Testis (tissue), 3 donors: ENCODE results near the gene FDPS. TPM values are rescaled to one million over a fixed set of nuclear protein-coding genes. Genes with fewer than 3 reads are reported as not detected.

Source experiments
- DNase-seq: peaks from one replicate; pipeline ENCODE4 v3.0.0-alpha.2; 2019
- H3K27ac ChIP-seq, 2 donors: fragments of 200-600 bp; sonication (generic); one replicate each; pipeline ENCODE4 v1.5.1; 2019
- H3K27me3 ChIP-seq: fragments of 200-600 bp; sonication (generic); one replicate; pipeline ENCODE4 v1.5.1; 2019
- H3K36me3 ChIP-seq: fragments of 200-600 bp; sonication (generic); one replicate; pipeline ENCODE4 v1.5.1; 2017; ENCODE audit warnings: low read depth; ENCODE audit errors: missing control alignments
- H3K4me1 ChIP-seq: fragments of 200-600 bp; sonication (generic); one replicate; pipeline ENCODE4 v1.5.1; 2019
- H3K4me3 ChIP-seq, 2 donors: fragments of 200-600 bp; sonication (generic); one replicate each; pipeline ENCODE4 v1.5.1; 2017 to 2019
- H3K9me3 ChIP-seq: fragments of 200-600 bp; sonication (generic); one replicate; pipeline ENCODE4 v1.5.1; 2017
- POLR2A ChIP-seq: fragments of 450-650 bp; IDR thresholded peaks from one replicate; pipeline ENCODE4 v1.6.1; 2017; ENCODE audit warnings: antibody characterized with exemption, mild to moderate bottlenecking, moderate library complexity
- WGBS, 2 donors: methylation state at CpG; one replicate each; pipeline ENCODE4 v1.1.5; 2018; 5-methylcytosine and 5-hydroxymethylcytosine counted together
- intact Hi-C: fragments of 100-400 bp; cut with DNase I; formaldehyde crosslinking; loops from one replicate; pipeline ENCODE4 v1.15.1; 2023; ENCODE audit warnings: low total_unique reads
- polyA plus RNA-seq: library from polyadenylated mRNA; stranded (reverse); fragments of 350-450 nt; fragmentation: Illumina TruSeq; extraction: RNeasy Lipid Tissue Mini Kit (QIAGEN cat#74804); gene quantifications from one replicate; pipeline ENCODE4 v1.2.3, GENCODE V29; 2014; ENCODE audit warnings: low read depth, low replicate concordance; ENCODE audit not compliant: insufficient read depth
- total RNA-seq, 2 donors: library from RNA; depleted of rRNA; stranded (reverse); fragments of >200 nt; gene quantifications; one replicate each; pipeline ENCODE4 v1.2.3, GENCODE V29; 2016
- TF ChIP-seq, protein P1 (sequence below), 3 experiments: fragments of 450-650 bp in 2 of 3; fragments of 200-600 bp in 1 of 3; sonication (generic) in 1 of 3; IDR thresholded peaks; one replicate each; pipeline ENCODE4 v1.5.1; 2016 to 2019; ENCODE audit warnings: antibody characterized with exemption in 3 of 3, mild to moderate bottlenecking in 2 of 3, moderate library complexity in 1 of 3

The FDPS gene
- total and polyA plus RNA-seq, 3 donors from 2014 or later: 51.6 to 127 (median 81.6) TPM

DNA sequence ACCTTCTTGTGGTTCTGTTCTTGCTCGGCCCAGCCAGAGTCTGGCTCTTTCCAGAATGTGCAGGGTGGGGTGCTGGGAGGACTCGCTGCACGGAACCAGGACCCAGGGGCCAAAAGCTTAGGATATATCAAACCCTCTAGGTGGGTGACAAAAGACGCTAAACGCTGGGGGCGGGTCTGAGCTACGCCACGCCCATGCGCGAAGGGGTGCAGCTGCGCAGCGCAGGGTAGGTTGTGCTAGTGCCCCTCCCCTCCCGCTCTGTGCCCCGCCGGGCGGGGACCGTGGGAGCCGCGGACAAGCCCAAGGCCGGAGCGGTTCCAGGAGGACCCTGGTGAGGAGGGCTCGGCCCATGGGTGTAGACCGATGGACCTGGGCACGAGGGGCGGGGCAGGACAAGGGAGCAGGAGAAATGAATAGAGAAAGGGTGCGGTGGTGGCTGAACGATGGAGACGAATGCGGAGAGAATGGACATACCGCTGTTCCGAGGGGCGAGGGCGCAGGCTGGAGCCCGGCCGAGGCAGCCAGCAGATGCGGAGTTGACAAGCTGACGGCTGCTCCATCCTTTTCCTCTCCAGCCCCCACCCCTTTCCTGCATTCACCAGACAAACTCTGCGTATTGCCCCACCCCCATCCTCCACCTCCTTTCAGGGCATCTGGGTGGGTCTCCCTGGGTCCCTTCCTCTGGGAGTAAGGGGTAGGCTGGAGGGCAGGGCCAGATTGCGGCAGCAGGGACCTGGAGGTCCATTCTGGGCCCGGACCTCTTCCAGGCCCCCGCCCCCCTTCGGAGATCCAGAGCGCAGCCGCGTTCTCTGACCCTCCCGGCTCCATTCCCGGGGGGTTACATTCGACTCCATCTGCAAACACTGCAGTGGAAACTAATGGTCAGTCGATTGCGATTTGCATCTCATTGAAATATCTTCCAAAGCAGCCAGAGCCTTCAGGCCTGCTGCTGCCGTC, 12.3 kb downstream of the FDPS start, which contains the start of gene RUSC1:
TSS of gene RUSC1 (plus strand) at position 234 of the 957 bp plus-strand sequence. CDS start 880 bp downstream, outside the sequence.
- TF ChIP-seq POLR2A: no peak
- TF ChIP-seq, protein P1, sequence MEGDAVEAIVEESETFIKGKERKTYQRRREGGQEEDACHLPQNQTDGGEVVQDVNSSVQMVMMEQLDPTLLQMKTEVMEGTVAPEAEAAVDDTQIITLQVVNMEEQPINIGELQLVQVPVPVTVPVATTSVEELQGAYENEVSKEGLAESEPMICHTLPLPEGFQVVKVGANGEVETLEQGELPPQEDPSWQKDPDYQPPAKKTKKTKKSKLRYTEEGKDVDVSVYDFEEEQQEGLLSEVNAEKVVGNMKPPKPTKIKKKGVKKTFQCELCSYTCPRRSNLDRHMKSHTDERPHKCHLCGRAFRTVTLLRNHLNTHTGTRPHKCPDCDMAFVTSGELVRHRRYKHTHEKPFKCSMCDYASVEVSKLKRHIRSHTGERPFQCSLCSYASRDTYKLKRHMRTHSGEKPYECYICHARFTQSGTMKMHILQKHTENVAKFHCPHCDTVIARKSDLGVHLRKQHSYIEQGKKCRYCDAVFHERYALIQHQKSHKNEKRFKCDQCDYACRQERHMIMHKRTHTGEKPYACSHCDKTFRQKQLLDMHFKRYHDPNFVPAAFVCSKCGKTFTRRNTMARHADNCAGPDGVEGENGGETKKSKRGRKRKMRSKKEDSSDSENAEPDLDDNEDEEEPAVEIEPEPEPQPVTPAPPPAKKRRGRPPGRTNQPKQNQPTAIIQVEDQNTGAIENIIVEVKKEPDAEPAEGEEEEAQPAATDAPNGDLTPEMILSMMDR (IDR thresholded peaks at IDR 0.05): no peak
- H3K9me3 ChIP-seq: no peaks in the 10 kb centered on the region
- no peaks in the 10 kb centered on the region for H3K27me3 ChIP-seq
- peak within 1 kb of the TSS; percentile 56 to 60 for H3K4me3 ChIP-seq
- H3K4me1 ChIP-seq: peaks cover 17% of the 10 kb centered on the region
- 20 to 25% methylated on average over 49 to 51 of the region's 51 CpGs for WGBS, 2 donors
- intact Hi-C loops: loop anchor here (10.0 kb wide), 2 partner anchors 66 to 274 kb away; partner anchors contain the start of gene ENTREP3
- H3K27ac ChIP-seq: peak within 1 kb of the TSS; percentile 65 to 90
- DNase-seq: peak; percentile 72
- H3K36me3 ChIP-seq: no peaks in the 10 kb centered on the region

DNA sequence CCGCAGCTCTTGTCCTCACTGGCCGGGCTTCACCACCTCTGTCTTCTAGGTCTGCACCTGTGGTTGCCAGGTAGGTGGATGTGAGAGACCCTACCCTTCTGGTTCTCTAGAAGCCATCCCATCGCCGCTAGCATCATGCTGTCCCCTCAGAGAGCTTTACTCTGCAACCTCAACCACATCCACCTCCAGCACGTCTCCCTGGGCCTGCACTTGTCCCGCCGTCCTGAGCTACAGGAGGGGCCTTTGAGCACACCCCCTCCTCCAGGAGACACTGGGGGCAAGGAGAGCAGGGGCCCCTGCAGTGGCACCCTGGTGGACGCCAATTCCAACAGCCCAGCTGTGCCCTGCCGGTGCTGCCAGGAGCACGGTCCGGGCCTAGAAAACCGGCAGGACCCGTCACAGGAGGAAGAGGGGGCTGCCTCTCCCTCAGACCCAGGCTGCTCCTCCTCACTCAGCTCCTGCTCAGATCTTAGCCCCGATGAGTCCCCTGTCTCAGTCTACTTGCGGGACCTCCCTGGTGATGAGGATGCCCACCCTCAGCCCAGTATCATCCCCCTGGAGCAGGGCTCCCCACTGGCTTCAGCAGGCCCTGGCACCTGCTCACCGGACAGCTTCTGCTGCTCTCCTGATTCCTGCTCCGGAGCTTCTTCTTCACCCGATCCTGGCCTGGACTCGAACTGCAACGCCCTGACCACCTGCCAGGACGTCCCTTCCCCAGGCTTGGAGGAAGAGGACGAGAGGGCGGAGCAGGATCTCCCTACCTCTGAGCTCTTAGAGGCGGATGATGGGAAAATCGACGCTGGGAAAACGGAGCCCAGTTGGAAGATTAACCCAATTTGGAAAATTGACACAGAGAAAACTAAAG, 13.2 kb downstream of the FDPS start:
- no peaks in the 10 kb centered on the region for H3K36me3 ChIP-seq
- WGBS, 2 donors: 39 to 49% methylated on average over 22 to 27 of the region's 27 CpGs
- H3K27ac ChIP-seq: peak overlapping the region; percentile 11 to 90
- TF ChIP-seq, protein P1 (IDR thresholded peaks at IDR 0.05): no peak
- TF ChIP-seq POLR2A: no peak
- intact Hi-C loops: loop anchor here (10.0 kb wide), 2 partner anchors 67 to 273 kb away; partner anchors contain the start of gene ENTREP3
- no peaks in the 10 kb centered on the region for H3K9me3 ChIP-seq
- DNase-seq: no peak
- H3K4me1 ChIP-seq: peaks cover 17% of the 10 kb centered on the region
- H3K4me3 ChIP-seq: no peak overlapping the region
- no peaks in the 10 kb centered on the region for H3K27me3 ChIP-seq

DNA sequence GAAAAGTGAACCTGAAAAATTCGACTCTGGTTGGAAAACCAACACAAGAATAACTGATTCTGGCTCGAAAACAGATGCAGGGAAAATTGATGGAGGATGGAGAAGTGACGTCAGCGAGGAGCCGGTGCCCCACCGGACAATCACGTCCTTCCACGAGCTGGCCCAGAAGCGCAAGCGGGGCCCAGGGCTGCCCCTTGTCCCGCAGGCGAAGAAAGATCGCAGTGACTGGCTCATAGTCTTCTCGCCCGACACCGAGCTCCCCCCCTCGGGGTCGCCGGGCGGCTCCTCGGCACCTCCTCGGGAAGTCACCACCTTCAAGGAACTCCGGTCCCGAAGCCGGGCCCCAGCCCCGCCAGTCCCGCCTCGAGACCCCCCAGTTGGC, 13.9 kb downstream of the FDPS start:
- peak overlapping the region; percentile 90 to 95 for H3K27ac ChIP-seq
- H3K36me3 ChIP-seq: no peaks in the 10 kb centered on the region
- no peaks in the 10 kb centered on the region for H3K9me3 ChIP-seq
- WGBS, 2 donors: 2 to 4% methylated on average over 17 to 22 of the region's 28 CpGs
- peaks cover 20% of the 10 kb centered on the region for H3K4me1 ChIP-seq
- peak overlapping the region; percentile 57 to 75 for H3K4me3 ChIP-seq
- H3K27me3 ChIP-seq: no peaks in the 10 kb centered on the region
- TF ChIP-seq, protein P1 (IDR thresholded peaks at IDR 0.05): no peak
- no peak for TF ChIP-seq POLR2A
- DNase-seq: peak; percentile 28
- intact Hi-C loops: loop anchor here (10.0 kb wide), 2 partner anchors 68 to 272 kb away; partner anchors contain the start of gene ENTREP3

DNA sequence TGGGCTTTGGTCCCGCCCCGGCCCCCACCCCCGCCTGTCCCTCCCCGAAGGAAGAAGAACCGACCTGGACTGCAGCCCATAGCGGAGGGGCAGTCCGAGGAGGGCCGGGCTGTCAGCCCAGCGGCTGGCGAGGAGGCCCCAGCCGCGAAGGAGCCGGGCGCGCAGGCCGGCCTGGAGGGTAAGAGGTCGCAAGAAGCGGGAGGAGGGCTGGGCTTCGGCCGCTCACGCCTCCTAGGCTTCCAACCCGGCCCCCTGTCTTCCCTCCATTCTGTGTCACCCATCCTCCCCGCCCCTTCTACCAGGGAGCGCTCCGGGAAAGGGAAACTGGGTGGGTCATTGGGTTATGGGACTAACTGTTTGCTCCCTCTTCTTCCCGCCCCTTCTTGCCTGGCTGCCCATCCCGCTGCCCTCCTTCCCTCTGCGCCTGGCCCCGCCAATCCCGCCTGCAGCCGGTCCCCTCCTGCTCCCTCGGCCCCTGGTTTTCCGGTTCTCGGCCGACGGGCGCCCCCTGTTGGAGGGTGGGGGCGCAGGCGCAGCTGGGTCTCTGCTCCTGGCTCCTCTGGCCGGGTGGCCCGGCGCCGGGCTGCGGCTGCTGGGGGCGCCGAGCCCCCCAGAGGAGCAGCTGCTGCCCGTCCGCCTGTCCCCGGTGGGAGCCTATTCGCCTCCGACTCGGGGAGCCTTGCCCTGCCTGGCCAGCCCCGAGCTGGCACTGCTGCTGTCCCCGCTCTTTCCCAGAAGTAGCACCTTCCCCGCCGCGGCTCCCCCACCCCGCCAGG, 14.5 kb downstream of the FDPS start:
- intact Hi-C loops: loop anchor here (10.0 kb wide), 2 partner anchors 68 to 272 kb away; partner anchors contain the start of gene ENTREP3
- Histone ChIP-seq H3K36me3 (no peaks in the 10 kb centered on the region), H3K27ac (peak overlapping the region; percentile 90 to 95), H3K4me3 (peak overlapping the region; percentile 57 to 75), H3K9me3 (no peaks in the 10 kb centered on the region), H3K4me1 (peaks cover 23% of the 10 kb centered on the region), H3K27me3 (no peaks in the 10 kb centered on the region)
- TF ChIP-seq, protein P1 (IDR thresholded peaks at IDR 0.05): peak; percentile 91 to 97 (median 93)
- TF ChIP-seq POLR2A: no peak
- WGBS, 2 donors: 0 to 1% methylated on average over 38 to 43 of the region's 58 CpGs
- peak; percentile 81 for DNase-seq
